Naive thymus-derived CD8-positive, alpha-beta T cell (primary cell): ENCODE data around the gene MYO16. TPM values are rescaled to one million over a fixed set of nuclear protein-coding genes. Genes with fewer than 3 reads are reported as not detected.
"Not testable (repeated sequence)": the region's sequence is repeated elsewhere in the genome, so short reads cannot be mapped to it uniquely, and the experiment has no call there.

Experiments
- ATAC-seq, 2 donors: fragments of 150-1000 bp; cut with Tn5 transposase in 1 of 2; sonication (Bioruptor Pico), chemical (Tn5 transposase) in 1 of 2; 1 replicate in 1 of 2; 2 replicates in 1 of 2; pipeline ENCODE4 v1.10.0; 2021; ENCODE audit warnings: mild to moderate bottlenecking in 2 of 2, moderate library complexity in 2 of 2
- POLR2A ChIA-PET: fragments of 350-600 bp; sonication (Branson Sonifier 250); formaldehyde crosslinking; loops from one replicate; lab custom pipeline; 2021; ENCODE audit warnings: antibody characterized with exemption; lab: Charles Lee
- DNase-seq, 10 donors: peaks; one replicate each; pipeline versions ENCODE4 v3.0.0 to v3.0.0-alpha.2; 2020 to 2022
- H3K27ac Mint-ChIP-seq, 10 donors: one replicate each; pipeline ENCODE4 v1.8.0; 2020 to 2022; ENCODE audit warnings: mild to moderate bottlenecking in 10 of 10, mixed read lengths in 10 of 10, moderate library complexity in 4 of 10, inconsistent platforms in 1 of 10
- H3K27me3 Mint-ChIP-seq, 5 donors: one replicate each; pipeline ENCODE4 v1.8.0; 2021 to 2022; ENCODE audit warnings: mixed read lengths in 5 of 5
- H3K36me3 Mint-ChIP-seq, 3 donors: one replicate each; pipeline ENCODE4 v1.8.0; 2020 to 2022; ENCODE audit warnings: mixed read lengths in 3 of 3, mild to moderate bottlenecking in 2 of 3, inconsistent platforms in 1 of 3
- H3K4me1 Mint-ChIP-seq, 4 donors: one replicate each; pipeline ENCODE4 v1.8.0; 2021 to 2022; ENCODE audit warnings: mixed read lengths in 4 of 4
- H3K4me3 Mint-ChIP-seq, 10 donors: one replicate each; pipeline ENCODE4 v1.8.0; 2020 to 2022; ENCODE audit warnings: mild to moderate bottlenecking in 10 of 10, mixed read lengths in 10 of 10, moderate library complexity in 6 of 10, inconsistent platforms in 1 of 10
- H3K9me3 Mint-ChIP-seq, 9 donors: one replicate each; pipeline ENCODE4 v1.8.0; 2020 to 2022; ENCODE audit warnings: mixed read lengths in 9 of 9, mild to moderate bottlenecking in 3 of 9, inconsistent platforms in 1 of 9, moderate library complexity in 1 of 9
- polyA plus RNA-seq, 3 donors: library from polyadenylated mRNA; unstranded; fragments of 300-500 nt; fragmentation: Illumina TruSeq; gene quantifications; one replicate each; pipeline ENCODE4 v1.2.3, GENCODE V29; 2021
- total RNA-seq, 8 experiments: library from RNA in 2 of 8; stranded (reverse) in 2 of 8; gene quantifications; one replicate each; pipeline ENCODE4 v1.2.3 and lab custom pipeline; 2021 to 2026

Gene MYO16
- total and polyA plus RNA-seq, 5 experiments from 2014 or later = not detected

- H3K4me3 Mint-ChIP-seq = no peak overlapping the region
- POLR2A ChIA-PET = interaction anchor here (0.6 kb wide), 1 partner anchor 12 kb away, joined by 4 read pairs; no protein-coding TSS in a partner anchor
These were observed 406.8 kb downstream of the MYO16 start for GRCh38 chr13:109036078-109036780.

GRCh38 chr13:109043636-109044035, 414.2 kb downstream of the MYO16 start:
- Mint-ChIP-seq H3K9me3 (no peaks in the 10 kb centered on the region), H3K27ac (no peak overlapping the region), H3K27me3 (peaks cover 0 to 6% (median 0%) of the 10 kb centered on the region in 5 donors), H3K4me1 (no peaks in the 10 kb centered on the region), H3K4me3 (no peak overlapping the region), H3K36me3 (no peaks in the 10 kb centered on the region)
- ATAC-seq (no peak), DNase-seq (no peak)
- POLR2A ChIA-PET = no interaction called here

More at GRCh38 chr13:109036078-109036780, 406.8 kb downstream of the MYO16 start:
- ATAC-seq (no peak), DNase-seq (no peak)
- no peaks in the 10 kb centered on the region for H3K36me3 Mint-ChIP-seq
- H3K27ac Mint-ChIP-seq = no peak overlapping the region
- H3K9me3 Mint-ChIP-seq = peaks cover 0 to 2% (median 0%) of the 10 kb centered on the region in 9 donors
- no peaks in the 10 kb centered on the region for H3K4me1 Mint-ChIP-seq
- H3K27me3 Mint-ChIP-seq = peaks cover 0 to 27% (median 6%) of the 10 kb centered on the region in 5 donors

- no peak overlapping the region for H3K27ac Mint-ChIP-seq
- H3K36me3 Mint-ChIP-seq = no peaks in the 10 kb centered on the region
- POLR2A ChIA-PET = no interaction called here
- no peak overlapping the region for H3K4me3 Mint-ChIP-seq
- H3K9me3 Mint-ChIP-seq = peaks cover 0 to 2% (median 0%) of the 10 kb centered on the region in 9 donors
- H3K27me3 Mint-ChIP-seq = peaks cover 0 to 35% (median 7%) of the 10 kb centered on the region in 5 donors
- H3K4me1 Mint-ChIP-seq = no peaks in the 10 kb centered on the region
- DNase-seq (no peak), ATAC-seq (no peak)
These were observed 426.4 kb downstream of the MYO16 start for GRCh38 chr13:109055850-109056249.

- no peak for ATAC-seq
- H3K27ac Mint-ChIP-seq = no peak overlapping the region
- no peak for DNase-seq
- peaks cover 0 to 2% (median 0%) of the 10 kb centered on the region in 9 donors for H3K9me3 Mint-ChIP-seq
- POLR2A ChIA-PET = no interaction called here
- H3K27me3 Mint-ChIP-seq = peaks cover 0 to 26% (median 5%) of the 10 kb centered on the region in 5 donors
- H3K4me1 Mint-ChIP-seq = no peaks in the 10 kb centered on the region
- H3K36me3 Mint-ChIP-seq = no peaks in the 10 kb centered on the region
- no peak overlapping the region for H3K4me3 Mint-ChIP-seq
These were observed 428.7 kb downstream of the MYO16 start for GRCh38 chr13:109058087-109058486.

- H3K27ac Mint-ChIP-seq = no peak overlapping the region
- H3K27me3 Mint-ChIP-seq = peaks cover 0 to 7% (median 4%) of the 10 kb centered on the region in 5 donors
- H3K4me1 Mint-ChIP-seq = no peaks in the 10 kb centered on the region
- H3K36me3 Mint-ChIP-seq = peaks cover 0 to 10% (median 0%) of the 10 kb centered on the region in 3 donors
- no peak for DNase-seq
- no peak for ATAC-seq
- no peak overlapping the region for H3K4me3 Mint-ChIP-seq
- POLR2A ChIA-PET = no interaction called here
- peaks cover 0 to 19% (median 4%) of the 10 kb centered on the region in 9 donors for H3K9me3 Mint-ChIP-seq
These were observed 443.1 kb downstream of the MYO16 start for GRCh38 chr13:109072505-109072904.

- peaks cover 0 to 12% (median 2%) of the 10 kb centered on the region in 9 donors for H3K9me3 Mint-ChIP-seq
- no peak overlapping the region for H3K4me3 Mint-ChIP-seq
- DNase-seq (no peak), ATAC-seq (no peak)
- peaks cover 0 to 18% (median 8%) of the 10 kb centered on the region in 5 donors for H3K27me3 Mint-ChIP-seq
- POLR2A ChIA-PET = no interaction called here
- H3K36me3 Mint-ChIP-seq = peaks cover 0 to 2% (median 0%) of the 10 kb centered on the region in 3 donors
- H3K4me1 Mint-ChIP-seq = no peaks in the 10 kb centered on the region
- H3K27ac Mint-ChIP-seq = no peak overlapping the region
These were observed 445.0 kb downstream of the MYO16 start for GRCh38 chr13:109074436-109074835.

GRCh38 chr13:109074853-109075252, 445.4 kb downstream of the MYO16 start:
- H3K4me1 Mint-ChIP-seq = no peaks in the 10 kb centered on the region
- ATAC-seq (no peak), DNase-seq (no peak)
- POLR2A ChIA-PET = no interaction called here
- no peak overlapping the region for H3K27ac Mint-ChIP-seq
- H3K4me3 Mint-ChIP-seq = no peak overlapping the region
- H3K9me3 Mint-ChIP-seq = peaks cover 0 to 7% (median 2%) of the 10 kb centered on the region in 9 donors
- no peaks in the 10 kb centered on the region for H3K36me3 Mint-ChIP-seq
- peaks cover 0 to 18% (median 8%) of the 10 kb centered on the region in 5 donors for H3K27me3 Mint-ChIP-seq

GRCh38 chr13:109087916-109088623, 458.7 kb downstream of the MYO16 start:
- Mint-ChIP-seq H3K27me3 (peaks cover 3 to 15% (median 7%) of the 10 kb centered on the region in 5 donors), H3K27ac (no peak overlapping the region), H3K4me3 (no peak overlapping the region), H3K4me1 (no peaks in the 10 kb centered on the region), H3K36me3 (no peaks in the 10 kb centered on the region), H3K9me3 (peaks cover 0 to 14% (median 3%) of the 10 kb centered on the region in 9 donors)
- POLR2A ChIA-PET = no interaction called here
- DNase-seq (no peak), ATAC-seq (no peak)

GRCh38 chr13:109088624-109088917, 459.2 kb downstream of the MYO16 start:
- Mint-ChIP-seq H3K4me3 (no peak overlapping the region), H3K36me3 (peaks cover 0 to 1% (median 0%) of the 10 kb centered on the region in 3 donors), H3K4me1 (peaks cover 0 to 2% (median 0%) of the 10 kb centered on the region in 4 donors), H3K9me3 (peaks cover 0 to 18% (median 3%) of the 10 kb centered on the region in 9 donors), H3K27ac (no peak overlapping the region), H3K27me3 (peaks cover 3 to 20% (median 6%) of the 10 kb centered on the region in 5 donors)
- DNase-seq (no peak), ATAC-seq (no peak)
- POLR2A ChIA-PET = no interaction called here

- peaks cover 0 to 4% (median 0%) of the 10 kb centered on the region in 3 donors for H3K36me3 Mint-ChIP-seq
- POLR2A ChIA-PET = no interaction called here
- H3K4me3 Mint-ChIP-seq = no peak overlapping the region
- H3K4me1 Mint-ChIP-seq = peaks cover 0 to 6% (median 0%) of the 10 kb centered on the region in 4 donors
- H3K27ac Mint-ChIP-seq = no peak overlapping the region
- peaks cover 4 to 28% (median 11%) of the 10 kb centered on the region in 5 donors for H3K27me3 Mint-ChIP-seq
- DNase-seq (no peak), ATAC-seq (no peak)
- peaks cover 0 to 26% (median 4%) of the 10 kb centered on the region in 9 donors for H3K9me3 Mint-ChIP-seq
These were observed 461.4 kb downstream of the MYO16 start for GRCh38 chr13:109090796-109091195.

GRCh38 chr13:109091249-109091648, 461.8 kb downstream of the MYO16 start:
- Mint-ChIP-seq H3K27ac (no peak overlapping the region), H3K36me3 (peaks cover 0 to 4% (median 0%) of the 10 kb centered on the region in 3 donors), H3K27me3 (peaks cover 4 to 28% (median 15%) of the 10 kb centered on the region in 5 donors), H3K4me3 (no peak overlapping the region), H3K4me1 (peaks cover 0 to 6% (median 0%) of the 10 kb centered on the region in 4 donors), H3K9me3 (peaks cover 0 to 26% (median 4%) of the 10 kb centered on the region in 9 donors)
- ATAC-seq = no peak
- no peak for DNase-seq
- POLR2A ChIA-PET = no interaction called here

GRCh38 chr13:109092186-109092585, 462.8 kb downstream of the MYO16 start:
- H3K4me3 Mint-ChIP-seq, H3K36me3 Mint-ChIP-seq, H3K27ac Mint-ChIP-seq, POLR2A ChIA-PET, ATAC-seq, DNase-seq, H3K4me1 Mint-ChIP-seq: not testable (repeated sequence)
- peaks cover 0 to 26% (median 4%) of the 10 kb centered on the region in 9 donors for H3K9me3 Mint-ChIP-seq
- H3K27me3 Mint-ChIP-seq = peaks cover 4 to 28% (median 16%) of the 10 kb centered on the region in 5 donors

GRCh38 chr13:109093998-109094397, 464.6 kb downstream of the MYO16 start:
- peaks cover 4 to 28% (median 16%) of the 10 kb centered on the region in 5 donors for H3K27me3 Mint-ChIP-seq
- ATAC-seq (no peak), DNase-seq (no peak)
- no peak overlapping the region for H3K4me3 Mint-ChIP-seq
- H3K4me1 Mint-ChIP-seq = peaks cover 0 to 6% (median 0%) of the 10 kb centered on the region in 4 donors
- no peak overlapping the region for H3K27ac Mint-ChIP-seq
- H3K9me3 Mint-ChIP-seq = peaks cover 0 to 26% (median 4%) of the 10 kb centered on the region in 9 donors
- POLR2A ChIA-PET = no interaction called here
- H3K36me3 Mint-ChIP-seq = peaks cover 0 to 4% (median 0%) of the 10 kb centered on the region in 3 donors
